Measurements from ENCODE around the gene DDIAS.

Gene DDIAS

DNA sequence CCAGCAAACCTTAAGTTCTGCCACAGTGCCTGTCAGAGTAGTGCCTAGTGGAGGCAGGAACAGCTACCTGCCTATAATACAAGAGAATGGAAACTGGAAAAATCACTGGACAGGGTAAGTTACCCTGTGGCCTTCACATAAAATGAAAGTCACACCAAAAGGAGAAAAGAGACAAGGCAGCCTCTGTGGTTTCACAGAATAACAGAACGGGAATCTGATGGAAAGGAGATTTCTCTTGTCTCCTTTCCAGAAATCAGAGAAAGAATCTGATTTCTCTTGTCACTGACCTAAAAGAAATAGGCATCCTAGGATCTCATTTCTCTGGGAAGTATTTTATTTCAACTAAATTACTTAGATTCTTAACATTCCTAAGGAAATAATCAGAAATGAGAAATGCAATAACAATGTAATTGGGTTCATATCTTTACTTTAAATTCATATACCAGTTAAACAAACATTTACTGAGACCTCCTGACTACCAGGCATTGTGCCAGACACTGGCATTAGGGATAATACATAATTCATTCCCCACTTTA is 42.9 kb upstream of the DDIAS start:
- DNase-seq (ENCODE audit: low read depth): peak; percentile 33
- no peak for TF ChIP-seq CTCF (IDR thresholded peaks at IDR 0.05; ENCODE audit: control insufficient read depth, insufficient read depth, low read depth, low read length, missing control alignments)
- H3K4me3 ChIP-seq (ENCODE audit: control insufficient read depth, low read depth, low read length): no peak overlapping the region

GRCh38 chr11:82859750-82860149 is 41.8 kb upstream of the DDIAS start:
- TF ChIP-seq CTCF (IDR thresholded peaks at IDR 0.05; ENCODE audit: control insufficient read depth, insufficient read depth, low read depth, low read length, missing control alignments): no peak
- no peak overlapping the region for H3K4me3 ChIP-seq (ENCODE audit: control insufficient read depth, low read depth, low read length)
- DNase-seq (ENCODE audit: low read depth): no peak

DNA sequence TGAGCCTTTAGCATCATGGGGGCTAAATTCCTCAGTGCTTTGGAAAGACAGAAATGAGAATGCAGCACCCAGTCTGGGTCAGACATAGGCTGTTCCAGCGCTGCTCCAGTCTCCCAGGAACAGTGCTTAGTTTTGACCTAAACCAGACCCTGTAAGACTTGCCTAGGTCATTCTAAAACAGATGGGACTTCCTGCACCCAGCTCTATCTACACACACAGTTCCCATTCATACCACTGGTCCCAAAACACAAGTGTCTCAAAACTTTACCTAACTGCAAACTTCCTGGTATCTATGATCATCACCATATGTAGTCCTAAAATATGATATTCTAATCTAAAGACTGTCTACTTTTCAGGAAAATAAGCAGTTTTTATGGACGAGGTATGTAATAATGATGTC is 39.2 kb upstream of the DDIAS start:
- TF ChIP-seq CTCF (IDR thresholded peaks at IDR 0.05; ENCODE audit: control insufficient read depth, insufficient read depth, low read depth, low read length, missing control alignments): no peak
- H3K4me3 ChIP-seq (ENCODE audit: control insufficient read depth, low read depth, low read length): no peak overlapping the region
- DNase-seq (ENCODE audit: low read depth): no peak

DNA sequence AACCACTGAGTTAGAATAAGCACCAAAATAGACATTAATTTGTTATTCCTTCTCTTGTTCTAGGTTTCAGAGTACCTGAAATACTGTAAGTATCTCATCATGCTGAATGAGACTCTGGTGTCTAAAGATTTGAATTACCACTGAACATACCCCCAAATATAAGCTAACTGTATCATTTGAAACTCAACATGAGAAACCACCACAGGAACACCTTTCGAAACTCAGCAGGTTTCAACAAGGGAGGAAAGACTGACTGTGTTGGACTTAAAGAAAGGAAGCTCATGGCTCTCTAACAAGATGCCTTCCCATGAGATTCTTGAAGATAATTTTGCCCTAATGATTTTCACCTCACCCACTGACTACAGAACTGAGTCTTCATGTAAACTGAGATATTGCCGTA is 38.3 kb upstream of the DDIAS start:
- no peak for TF ChIP-seq CTCF (IDR thresholded peaks at IDR 0.05; ENCODE audit: control insufficient read depth, insufficient read depth, low read depth, low read length, missing control alignments)
- no peak for DNase-seq (ENCODE audit: low read depth)

DNA sequence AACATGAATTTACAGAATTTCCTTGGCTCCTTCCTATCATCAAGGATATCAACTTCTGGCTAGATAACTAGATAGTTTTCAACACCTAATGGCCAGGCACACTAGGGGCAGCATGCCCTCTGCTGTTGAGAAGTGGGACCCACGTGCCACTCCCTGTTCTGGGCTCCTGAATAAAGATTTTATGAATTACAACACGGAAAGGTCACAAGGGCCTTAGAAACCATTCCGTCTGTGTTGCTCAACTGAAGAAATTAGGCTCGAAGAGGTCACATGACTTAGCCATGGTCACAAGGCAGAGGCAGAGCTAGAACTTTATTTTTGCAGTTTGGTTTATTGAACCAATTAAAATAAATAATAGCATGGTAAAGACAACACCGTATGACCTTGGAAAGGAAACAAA is 37.3 kb upstream of the DDIAS start:
- peak; percentile 77 for TF ChIP-seq CTCF (IDR thresholded peaks at IDR 0.05; ENCODE audit: control insufficient read depth, insufficient read depth, low read depth, low read length, missing control alignments)
- H3K4me3 ChIP-seq (ENCODE audit: control insufficient read depth, low read depth, low read length): no peak overlapping the region
- DNase-seq (ENCODE audit: low read depth): peak; percentile 31

More for the DNA sequence above, 38.3 kb upstream of the DDIAS start:
- no peak overlapping the region for H3K4me3 ChIP-seq (ENCODE audit: control insufficient read depth, low read depth, low read length)

DNA sequence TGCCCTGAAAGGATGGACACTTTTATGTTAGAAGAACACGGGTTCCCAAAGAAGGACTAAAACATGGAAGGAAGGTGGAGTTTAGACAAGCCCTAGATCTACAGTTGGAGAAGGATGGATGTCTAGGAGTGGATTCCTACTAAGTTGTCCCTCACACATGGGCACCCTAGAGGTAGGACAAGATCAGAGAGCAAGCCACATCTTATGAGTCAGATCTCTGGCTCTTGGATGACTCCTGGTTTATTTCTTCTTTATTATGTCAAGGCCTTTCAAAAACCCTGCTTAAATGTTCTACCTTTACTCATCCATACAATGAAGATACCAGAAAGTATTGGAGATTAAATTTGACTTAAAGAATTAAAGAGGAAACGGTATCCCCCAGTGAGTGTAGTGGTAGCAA is 35.7 kb upstream of the DDIAS start:
- TF ChIP-seq CTCF (IDR thresholded peaks at IDR 0.05; ENCODE audit: control insufficient read depth, insufficient read depth, low read depth, low read length, missing control alignments): no peak
- H3K4me3 ChIP-seq (ENCODE audit: control insufficient read depth, low read depth, low read length): no peak overlapping the region
- no peak for DNase-seq (ENCODE audit: low read depth)
